Measurements from ENCODE around the gene IKBIP. TPM values are rescaled to one million over a fixed set of nuclear protein-coding genes. Genes with fewer than 3 reads are reported as not detected.

The IKBIP gene
- total and polyA plus RNA-seq, 2 donors (not counting 1 experiment from before 2014, with no cell fraction given), result 1.7 to 12.0 TPM

DNA sequence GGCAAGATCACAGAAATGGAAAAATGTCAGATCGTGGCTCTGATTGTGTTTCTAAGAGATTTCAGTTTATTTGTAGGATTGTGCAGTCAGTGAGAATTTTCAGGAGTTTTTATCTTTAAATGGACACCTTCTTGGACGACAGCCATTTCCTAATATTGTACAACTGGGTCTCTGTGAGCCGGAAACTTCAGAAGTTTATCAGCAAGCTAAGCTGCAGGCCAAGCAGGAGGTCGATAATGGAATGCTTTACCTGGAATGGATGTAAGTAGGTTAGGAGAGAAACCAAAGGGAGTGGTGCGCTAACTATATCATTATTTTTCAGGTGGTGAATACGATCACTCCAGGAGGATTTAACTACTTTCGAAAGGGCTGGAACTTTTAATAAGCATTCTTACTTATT is 26.9 kb upstream of the IKBIP start:
- no peak overlapping the region for H3K4me3 Mint-ChIP-seq
- H2AFZ ChIP-seq (ENCODE audit: insufficient read depth, low read depth, low read length, poor library complexity, severe bottlenecking), result no peak overlapping the region
- TF ChIP-seq EZH2 (IDR thresholded peaks at IDR 0.05; ENCODE audit: borderline replicate concordance, insufficient read depth, low read depth, low read length, poor library complexity, severe bottlenecking) (no peak), CTCF (IDR thresholded peaks at IDR 0.05) (no peak)
- DNase-seq (no peak), ATAC-seq (ENCODE audit: low read depth) (no peak)
- H3K27ac Mint-ChIP-seq, result no peak overlapping the region
- WGBS (ENCODE audit: insufficient coverage), result 100% methylated on average over 1 of the region's 7 CpGs
- intact Hi-C loops (cut with micrococcal nuclease), result no loop called here
- no peak overlapping the region for H3K4me3 ChIP-seq (ENCODE audit: control extremely low read depth in 1 of 5, extremely low read depth in 1 of 5, insufficient read depth in 1 of 5, low read depth in 2 of 5, low read length in 4 of 5)
- CTCF ChIA-PET, result interaction anchor here (1.3 kb wide), 1 partner anchor 105 kb away, joined by 4 read pairs; no protein-coding TSS in a partner anchor
- H3K79me2 ChIP-seq (ENCODE audit: control insufficient read depth, insufficient read depth, low read length), result no peaks in the 10 kb centered on the region
- POLR2A ChIA-PET, result no interaction called here
- H3K27me3 Mint-ChIP-seq, result no peaks in the 10 kb centered on the region
- peaks cover 20 to 48% of the 10 kb centered on the region in 2 experiments for H3K36me3 ChIP-seq (replicated peaks in 1 of 2; ENCODE audit: control extremely low read depth in 1 of 2, control insufficient read depth in 1 of 2, extremely low read depth in 1 of 2, insufficient read depth in 2 of 2, low read length in 1 of 2)
- peaks cover 1% of the 10 kb centered on the region for H3K4me1 Mint-ChIP-seq
- no peaks in the 10 kb centered on the region for H4K20me1 ChIP-seq (ENCODE audit: control insufficient read depth, insufficient read depth, low read length, poor library complexity, severe bottlenecking)
- H3K4me2 ChIP-seq (replicated peaks; ENCODE audit: low read depth, low read length, poor library complexity, severe bottlenecking), result no peak overlapping the region
- H3K27me3 ChIP-seq (replicated peaks in 1 of 4; ENCODE audit: control extremely low read depth in 1 of 4, control insufficient read depth in 3 of 4, insufficient read depth in 4 of 4, low read length in 3 of 4), result no peaks in the 10 kb centered on the region
- no peaks in the 10 kb centered on the region for H3K4me1 ChIP-seq (ENCODE audit: control insufficient read depth in 2 of 2, insufficient read depth in 2 of 2, low read length in 2 of 2)
- no peak overlapping the region for H3K9ac ChIP-seq (ENCODE audit: low read length)
- H3K27ac ChIP-seq (ENCODE audit: low read length in 2 of 2), result no peak overlapping the region
- no peaks in the 10 kb centered on the region for H3K9me3 ChIP-seq (ENCODE audit: control extremely low read depth in 1 of 3, control insufficient read depth in 2 of 3, insufficient read depth in 1 of 3, low read length in 2 of 3)
- H3K9me3 Mint-ChIP-seq (ENCODE audit: insufficient read depth), result no peaks in the 10 kb centered on the region

GRCh38 chr12:98669751-98670150 is 25.2 kb upstream of the IKBIP start:
- CTCF ChIA-PET, result interaction anchor here (0.6 kb wide), 1 partner anchor 103 kb away, joined by 3 read pairs; no protein-coding TSS in a partner anchor
- H3K4me2 ChIP-seq (replicated peaks; ENCODE audit: low read depth, low read length, poor library complexity, severe bottlenecking), result no peak overlapping the region
- Mint-ChIP-seq H3K27ac (no peak overlapping the region), H3K27me3 (no peaks in the 10 kb centered on the region), H3K9me3 (ENCODE audit: insufficient read depth) (no peaks in the 10 kb centered on the region), H3K4me3 (no peak overlapping the region), H3K4me1 (peaks cover 1% of the 10 kb centered on the region)
- H3K4me1 ChIP-seq (ENCODE audit: control insufficient read depth in 2 of 2, insufficient read depth in 2 of 2, low read length in 2 of 2), result no peaks in the 10 kb centered on the region
- peaks cover 24 to 61% of the 10 kb centered on the region in 2 experiments for H3K36me3 ChIP-seq (replicated peaks in 1 of 2; ENCODE audit: control extremely low read depth in 1 of 2, control insufficient read depth in 1 of 2, extremely low read depth in 1 of 2, insufficient read depth in 2 of 2, low read length in 1 of 2)
- POLR2A ChIA-PET, result no interaction called here
- H3K9ac ChIP-seq (ENCODE audit: low read length), result no peak overlapping the region
- no peaks in the 10 kb centered on the region for H3K79me2 ChIP-seq (ENCODE audit: control insufficient read depth, insufficient read depth, low read length)
- no peak overlapping the region for H3K27ac ChIP-seq (ENCODE audit: low read length in 2 of 2)
- no peak for ATAC-seq (ENCODE audit: low read depth)
- H3K4me3 ChIP-seq (ENCODE audit: control extremely low read depth in 1 of 5, extremely low read depth in 1 of 5, insufficient read depth in 1 of 5, low read depth in 2 of 5, low read length in 4 of 5), result no peak overlapping the region
- H4K20me1 ChIP-seq (ENCODE audit: control insufficient read depth, insufficient read depth, low read length, poor library complexity, severe bottlenecking), result no peaks in the 10 kb centered on the region
- DNase-seq, result no peak
- TF ChIP-seq EZH2 (IDR thresholded peaks at IDR 0.05; ENCODE audit: borderline replicate concordance, insufficient read depth, low read depth, low read length, poor library complexity, severe bottlenecking) (no peak), CTCF (IDR thresholded peaks at IDR 0.05) (no peak)
- WGBS (ENCODE audit: insufficient coverage), result 92% methylated on average over 1 of the region's 3 CpGs
- no peak overlapping the region for H2AFZ ChIP-seq (ENCODE audit: insufficient read depth, low read depth, low read length, poor library complexity, severe bottlenecking)
- intact Hi-C loops (cut with micrococcal nuclease), result no loop called here
- no peaks in the 10 kb centered on the region for H3K9me3 ChIP-seq (ENCODE audit: control extremely low read depth in 1 of 3, control insufficient read depth in 2 of 3, insufficient read depth in 1 of 3, low read length in 2 of 3)
- H3K27me3 ChIP-seq (replicated peaks in 1 of 4; ENCODE audit: control extremely low read depth in 1 of 4, control insufficient read depth in 3 of 4, insufficient read depth in 4 of 4, low read length in 3 of 4), result no peaks in the 10 kb centered on the region

Measured in B cell (primary cell).